DOHH2 (cell line): ENCODE data around the gene ADTRP.
"Not testable (repeated sequence)": the region's sequence is repeated elsewhere in the genome, so short reads cannot be mapped to it uniquely, and the experiment has no call there.

ENCODE experiments used
- H3F3A ChIP-seq: fragments of 200-600 bp; sonication (generic), shearing (Covaris generic); 2 replicates; pipeline ENCODE4 v1.6.0; 2016; ENCODE audit warnings: antibody characterized with exemption, mild to moderate bottlenecking; ENCODE audit not compliant: control insufficient read depth, insufficient read depth
- H3K27ac ChIP-seq: fragments of 200-600 bp; sonication (generic); 2 replicates; pipeline ENCODE4 v1.5.1; 2014; ENCODE audit warnings: low read depth, mild to moderate bottlenecking, low read length, moderate library complexity
- H3K27me3 ChIP-seq: fragments of 200-600 bp; sonication (generic); 2 replicates; pipeline ENCODE4 v1.6.1; 2014; ENCODE audit warnings: mild to moderate bottlenecking, low read length, mixed read lengths; ENCODE audit not compliant: control insufficient read depth
- H3K36me3 ChIP-seq: fragments of 200-600 bp; sonication (generic); 2 replicates; pipeline ENCODE4 v1.6.1; 2014; ENCODE audit warnings: mild to moderate bottlenecking, low read length, moderate library complexity, mixed read lengths; ENCODE audit not compliant: control insufficient read depth
- H3K4me1 ChIP-seq: fragments of 200-600 bp; sonication (generic); 2 replicates; pipeline ENCODE4 v1.6.1; 2014; ENCODE audit warnings: mild to moderate bottlenecking, low read length, mixed read lengths; ENCODE audit not compliant: control insufficient read depth
- H3K4me2 ChIP-seq: fragments of 200-600 bp; sonication (generic); 2 replicates; pipeline ENCODE4 v1.6.0; 2014; ENCODE audit warnings: mild to moderate bottlenecking, low read length, moderate library complexity
- H3K4me3 ChIP-seq: fragments of 200-600 bp; sonication (generic); 2 replicates; pipeline ENCODE4 v1.5.1; 2014; ENCODE audit warnings: mild to moderate bottlenecking, low read length, mixed read lengths
- H3K79me2 ChIP-seq: fragments of 200-600 bp; sonication (generic); 2 replicates; pipeline ENCODE4 v1.6.1; 2014; ENCODE audit warnings: mild to moderate bottlenecking, low read length, mixed read lengths; ENCODE audit not compliant: control insufficient read depth
- H3K9me2 ChIP-seq: fragments of 200-600 bp; sonication (generic); replicated peaks from 2 replicates; pipeline ENCODE4 v1.6.1; 2014; ENCODE audit warnings: mild to moderate bottlenecking, low read length, mixed read lengths; ENCODE audit not compliant: control insufficient read depth
- H3K9me3 ChIP-seq: fragments of 200-600 bp; sonication (generic); 2 replicates; pipeline ENCODE4 v1.6.1; 2014; ENCODE audit warnings: antibody characterized with exemption, low read length, mixed read lengths; ENCODE audit not compliant: control insufficient read depth, insufficient read depth
- H4K20me1 ChIP-seq: fragments of 200-600 bp; sonication (generic); 2 replicates; pipeline ENCODE4 v1.6.0; 2014; ENCODE audit warnings: low read depth, mild to moderate bottlenecking, antibody characterized with exemption, low read length, moderate library complexity; ENCODE audit not compliant: control insufficient read depth, insufficient read depth
- CTCF ChIP-seq: fragments of 200-600 bp; sonication (generic); IDR thresholded peaks from one replicate; pipeline ENCODE4 v1.5.1; 2014; ENCODE audit warnings: antibody characterized with exemption, mild to moderate bottlenecking, low read depth, low read length; ENCODE audit not compliant: poor library complexity, severe bottlenecking
- EZH2phosphoT487 ChIP-seq: fragments of 200-600 bp; sonication (generic); IDR thresholded peaks from 2 replicates; pipeline ENCODE4 v1.6.1; 2017; ENCODE audit warnings: borderline replicate concordance, mild to moderate bottlenecking, antibody characterized with exemption, low read length, moderate library complexity, mixed read lengths

Gene ADTRP

GRCh38 chr6:11681357-11681756, 97.2 kb downstream of the ADTRP start:
- Histone ChIP-seq H3K36me3 (no peaks in the 10 kb centered on the region), H3F3A (no peaks in the 10 kb centered on the region), H3K9me3 (no peaks in the 10 kb centered on the region), H3K9me2 (no peaks in the 10 kb centered on the region), H3K27ac (no peak overlapping the region), H3K4me1 (no peaks in the 10 kb centered on the region), H4K20me1 (no peaks in the 10 kb centered on the region), H3K4me3 (no peak overlapping the region), H3K4me2 (no peak overlapping the region), H3K79me2 (no peaks in the 10 kb centered on the region), H3K27me3 (no peaks in the 10 kb centered on the region)
- no peak for TF ChIP-seq CTCF
- TF ChIP-seq EZH2phosphoT487 = no peak

GRCh38 chr6:11680479-11680878, 98.1 kb downstream of the ADTRP start:
- not testable (repeated sequence) for H3K4me3 ChIP-seq, H3F3A ChIP-seq, H3K4me2 ChIP-seq, H3K36me3 ChIP-seq, H3K27me3 ChIP-seq, H3K27ac ChIP-seq, H3K79me2 ChIP-seq, H3K9me3 ChIP-seq, H3K9me2 ChIP-seq, H4K20me1 ChIP-seq, H3K4me1 ChIP-seq

GRCh38 chr6:11679099-11679498, 99.5 kb downstream of the ADTRP start:
- TF ChIP-seq CTCF (no peak), EZH2phosphoT487 (no peak)

GRCh38 chr6:11675601-11676000, 103.0 kb downstream of the ADTRP start:
- H3K9me2 ChIP-seq = no peaks in the 10 kb centered on the region

More at GRCh38 chr6:11679099-11679498, 99.5 kb downstream of the ADTRP start:
- H3K27ac ChIP-seq = no peak overlapping the region
- H4K20me1 ChIP-seq = no peaks in the 10 kb centered on the region
- no peaks in the 10 kb centered on the region for H3F3A ChIP-seq
- H3K9me2 ChIP-seq = no peaks in the 10 kb centered on the region
- H3K36me3 ChIP-seq = no peaks in the 10 kb centered on the region
- H3K4me2 ChIP-seq = no peak overlapping the region
- no peaks in the 10 kb centered on the region for H3K79me2 ChIP-seq
- no peaks in the 10 kb centered on the region; the same call in 1 of the 2 replicates for H3K27me3 ChIP-seq
- H3K4me3 ChIP-seq = no peak overlapping the region
- H3K9me3 ChIP-seq = no peaks in the 10 kb centered on the region
- H3K4me1 ChIP-seq = no peaks in the 10 kb centered on the region

More at GRCh38 chr6:11675601-11676000, 103.0 kb downstream of the ADTRP start:
- Histone ChIP-seq H3K4me1 (no peaks in the 10 kb centered on the region), H3K27ac (no peak overlapping the region), H3K4me2 (no peak overlapping the region), H3K9me3 (no peaks in the 10 kb centered on the region), H3K36me3 (no peaks in the 10 kb centered on the region), H3K4me3 (no peak overlapping the region), H3K27me3 (no peaks in the 10 kb centered on the region; the same call in 1 of the 2 replicates), H3F3A (no peaks in the 10 kb centered on the region), H3K79me2 (no peaks in the 10 kb centered on the region), H4K20me1 (no peaks in the 10 kb centered on the region)
- TF ChIP-seq CTCF = no peak
